Dendritic cell treated with granulocyte-macrophage colony-stimulating factor and Interleukin-4, amounts not matched to agents 40 ng/mL and 50 ng/mL, for 4 days (primary cell): Measurements from ENCODE around the gene IL1RAPL1.

Experiments used
- H3K27ac Mint-ChIP-seq: one replicate; pipeline ENCODE4 v1.8.0; 2022; ENCODE audit warnings: mild to moderate bottlenecking, mixed read lengths
- H3K27me3 Mint-ChIP-seq: one replicate; pipeline ENCODE4 v1.8.0; 2022; ENCODE audit warnings: mild to moderate bottlenecking, mixed read lengths
- H3K36me3 Mint-ChIP-seq: one replicate; pipeline ENCODE4 v1.8.0; 2022; ENCODE audit warnings: low read depth, mixed read lengths
- H3K4me1 Mint-ChIP-seq: one replicate; pipeline ENCODE4 v1.8.0; 2022; ENCODE audit warnings: low read depth, mixed read lengths
- H3K4me3 Mint-ChIP-seq: one replicate; pipeline ENCODE4 v1.8.0; 2022; ENCODE audit warnings: mild to moderate bottlenecking, moderate library complexity, mixed read lengths
- H3K9me3 Mint-ChIP-seq: one replicate; pipeline ENCODE4 v1.8.0; 2022; ENCODE audit warnings: mixed read lengths
- intact Hi-C: fragments of 100-400 bp; cut with micrococcal nuclease; formaldehyde crosslinking; loops from one replicate; pipeline ENCODE4 v1.15.0; 2022

Gene IL1RAPL1

DNA sequence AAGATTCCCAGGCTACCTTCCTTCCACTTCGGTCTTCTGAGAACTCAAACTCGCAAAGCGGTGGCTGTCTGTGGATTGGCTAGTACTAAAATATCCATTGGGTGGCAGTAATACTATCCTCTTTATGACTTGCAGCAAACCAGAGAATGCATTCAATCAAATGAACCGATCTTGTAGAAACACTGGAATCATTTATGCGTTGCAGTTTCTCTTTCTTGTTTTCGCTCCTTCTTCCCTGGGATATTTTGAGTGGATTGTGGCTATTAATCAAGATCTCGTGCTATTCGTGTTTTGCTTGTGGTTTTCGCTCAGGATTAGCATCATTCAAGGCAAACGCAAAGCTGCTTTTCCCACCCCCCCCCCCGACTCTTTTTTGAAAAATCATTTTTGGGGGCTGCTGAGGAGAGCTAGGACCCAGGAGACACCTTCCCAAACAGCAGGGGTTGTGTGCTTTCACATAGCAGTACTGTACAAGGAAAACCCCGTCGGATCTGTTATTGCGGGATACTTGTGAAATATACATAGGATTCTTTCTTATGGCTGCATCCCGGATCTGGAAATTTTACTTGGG is at the start of gene IL1RAPL1:
IL1RAPL1 (plus strand) TSS at position 466 of the 571 bp plus-strand sequence.
- Mint-ChIP-seq H3K4me3 (no peak within 1 kb of the TSS), H3K9me3 (no peaks in the 10 kb centered on the region), H3K27me3 (peaks cover 1% of the 10 kb centered on the region), H3K4me1 (no peaks in the 10 kb centered on the region), H3K36me3 (no peaks in the 10 kb centered on the region), H3K27ac (no peak within 1 kb of the TSS)
- intact Hi-C loops = no loop called here

DNA sequence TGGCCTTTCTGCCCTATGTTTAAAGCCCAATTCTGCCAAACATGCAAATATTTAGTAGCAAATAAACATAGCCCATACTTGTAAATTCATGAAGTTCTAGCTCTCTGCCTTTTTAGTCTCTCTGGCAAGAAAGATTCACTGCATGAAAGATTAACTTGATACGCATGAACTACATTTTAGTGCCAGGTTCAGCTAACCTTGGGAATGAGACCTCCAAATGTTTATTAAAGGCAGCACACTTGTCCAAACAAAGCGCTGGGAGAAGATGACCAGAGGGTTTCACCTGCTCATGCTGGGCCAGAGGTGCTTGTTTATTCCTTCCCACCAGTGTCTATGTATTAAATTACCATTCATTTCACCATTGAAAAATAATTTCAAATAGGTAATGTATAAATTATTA is 44.5 kb upstream of the IL1RAPL1 start:
- no peaks in the 10 kb centered on the region for H3K9me3 Mint-ChIP-seq
- intact Hi-C loops = no loop called here
- H3K4me3 Mint-ChIP-seq = no peak overlapping the region
- no peak overlapping the region for H3K27ac Mint-ChIP-seq
- no peaks in the 10 kb centered on the region for H3K36me3 Mint-ChIP-seq
- no peaks in the 10 kb centered on the region for H3K4me1 Mint-ChIP-seq
- no peaks in the 10 kb centered on the region for H3K27me3 Mint-ChIP-seq

DNA sequence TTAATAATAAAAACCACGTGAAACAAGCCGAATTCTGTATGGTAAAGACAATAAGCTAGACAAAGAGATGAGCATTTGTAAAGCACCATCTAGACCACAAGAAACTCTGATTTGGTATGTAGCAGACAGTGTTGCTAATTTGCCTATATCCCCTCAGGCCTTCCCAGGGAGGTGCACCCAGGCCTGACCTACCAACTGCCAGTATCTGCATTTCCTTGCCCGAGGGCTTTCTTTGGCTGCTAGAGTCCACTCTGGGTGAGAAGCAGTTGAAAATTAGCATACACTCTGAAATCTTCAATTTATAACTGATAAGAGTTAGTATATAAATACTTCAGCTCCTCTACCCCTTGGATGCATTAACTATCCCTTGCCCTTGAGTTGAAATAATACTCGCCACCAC is 37.4 kb upstream of the IL1RAPL1 start:
- intact Hi-C loops = no loop called here
- Mint-ChIP-seq H3K27ac (no peak overlapping the region), H3K4me1 (no peaks in the 10 kb centered on the region), H3K36me3 (no peaks in the 10 kb centered on the region), H3K27me3 (no peaks in the 10 kb centered on the region), H3K4me3 (no peak overlapping the region), H3K9me3 (peaks cover 9% of the 10 kb centered on the region)

DNA sequence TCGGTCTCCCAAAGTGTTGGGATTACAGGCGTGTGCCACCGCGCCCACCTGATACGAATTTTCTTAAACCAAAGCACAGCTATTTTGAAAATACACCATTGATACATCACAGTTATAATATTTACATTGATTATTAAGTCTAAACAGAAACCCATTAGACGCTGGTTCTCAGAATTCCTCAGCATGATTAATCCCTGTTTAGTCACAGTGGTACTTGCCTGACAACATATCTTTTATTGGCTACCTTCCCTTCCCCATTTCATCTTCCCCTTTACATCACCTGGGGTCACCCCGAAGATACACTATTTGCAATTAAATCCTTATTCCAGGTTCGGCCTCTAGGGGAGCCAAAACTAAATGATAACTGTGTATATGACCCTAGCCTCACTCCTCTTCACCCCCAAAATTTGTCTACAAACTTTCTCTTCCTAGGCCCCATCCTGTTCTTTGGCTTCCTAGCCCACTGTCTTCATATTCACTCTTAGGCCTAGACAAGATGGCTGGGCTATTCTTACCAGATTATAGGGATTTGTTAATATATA is 36.8 kb upstream of the IL1RAPL1 start:
- intact Hi-C loops = no loop called here
- no peaks in the 10 kb centered on the region for H3K4me1 Mint-ChIP-seq
- H3K27me3 Mint-ChIP-seq = no peaks in the 10 kb centered on the region
- no peak overlapping the region for H3K4me3 Mint-ChIP-seq
- no peak overlapping the region for H3K27ac Mint-ChIP-seq
- peaks cover 9% of the 10 kb centered on the region for H3K9me3 Mint-ChIP-seq
- no peaks in the 10 kb centered on the region for H3K36me3 Mint-ChIP-seq

DNA sequence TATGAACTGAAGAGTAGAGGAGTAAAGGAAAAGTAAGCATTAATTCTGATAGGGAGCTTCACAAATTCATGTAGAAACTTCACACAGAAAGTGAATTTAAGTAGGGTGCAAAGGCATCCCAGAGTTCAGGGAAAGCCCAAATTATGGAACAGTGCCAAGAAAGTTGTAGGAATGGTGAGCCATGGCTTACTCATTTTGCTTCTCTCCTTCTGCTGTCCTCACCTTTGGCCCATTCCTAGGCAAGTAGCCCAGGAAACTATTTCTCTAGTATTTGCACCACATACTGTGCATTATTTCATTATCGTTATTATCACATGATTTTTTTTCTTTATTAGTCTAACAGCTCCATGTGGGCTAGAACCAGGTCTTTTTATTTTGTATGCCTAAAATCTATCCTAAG is 34.9 kb upstream of the IL1RAPL1 start:
- intact Hi-C loops = no loop called here
- H3K27ac Mint-ChIP-seq = no peak overlapping the region
- no peaks in the 10 kb centered on the region for H3K27me3 Mint-ChIP-seq
- no peaks in the 10 kb centered on the region for H3K4me1 Mint-ChIP-seq
- H3K36me3 Mint-ChIP-seq = no peaks in the 10 kb centered on the region
- peaks cover 23% of the 10 kb centered on the region for H3K9me3 Mint-ChIP-seq
- H3K4me3 Mint-ChIP-seq = no peak overlapping the region

DNA sequence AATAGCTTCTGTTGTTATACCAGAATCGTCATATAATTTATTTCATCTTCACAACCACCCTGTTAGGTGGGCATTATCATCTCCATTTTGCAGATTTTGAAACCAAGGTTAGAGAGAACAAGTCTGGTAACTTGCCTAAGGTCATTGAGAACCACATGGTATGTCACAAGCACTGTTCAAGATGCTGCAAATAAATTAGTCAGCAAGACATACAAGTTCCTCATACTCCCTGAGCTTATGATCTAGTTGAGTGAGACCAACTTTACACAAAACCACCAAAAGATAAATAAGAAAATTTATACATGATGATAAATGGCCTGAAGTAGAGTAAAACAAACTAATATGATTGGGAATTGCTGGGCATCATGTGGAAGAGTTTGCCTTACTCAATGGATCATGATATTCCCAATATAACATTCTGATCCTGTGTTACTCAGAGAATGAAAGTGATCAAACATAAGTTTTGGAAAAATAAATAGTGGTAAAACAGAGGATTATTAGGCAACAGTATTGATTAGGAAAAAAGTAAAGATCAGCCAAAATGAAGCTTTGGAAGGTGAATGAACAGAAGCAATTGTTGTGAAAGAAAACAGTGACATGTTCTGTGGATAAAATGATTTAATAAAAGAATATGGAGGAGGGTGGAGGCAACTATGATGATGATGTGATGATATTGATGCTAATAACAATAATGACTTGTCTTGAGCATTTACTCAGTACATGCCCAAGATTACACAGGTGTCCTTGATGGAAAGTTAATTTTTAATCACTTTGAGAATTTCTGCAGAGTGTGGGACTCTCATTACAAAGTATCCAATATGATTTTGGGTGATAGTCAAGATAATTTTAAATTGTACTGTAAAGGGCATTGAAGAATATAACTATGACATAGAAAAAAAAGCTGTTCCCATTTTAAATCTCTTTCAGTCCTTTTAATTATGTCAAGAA is 34.1 kb upstream of the IL1RAPL1 start:
- H3K36me3 Mint-ChIP-seq = no peaks in the 10 kb centered on the region
- no peaks in the 10 kb centered on the region for H3K4me1 Mint-ChIP-seq
- H3K9me3 Mint-ChIP-seq = peaks cover 29% of the 10 kb centered on the region
- intact Hi-C loops = no loop called here
- no peak overlapping the region for H3K4me3 Mint-ChIP-seq
- no peak overlapping the region for H3K27ac Mint-ChIP-seq
- no peaks in the 10 kb centered on the region for H3K27me3 Mint-ChIP-seq

DNA sequence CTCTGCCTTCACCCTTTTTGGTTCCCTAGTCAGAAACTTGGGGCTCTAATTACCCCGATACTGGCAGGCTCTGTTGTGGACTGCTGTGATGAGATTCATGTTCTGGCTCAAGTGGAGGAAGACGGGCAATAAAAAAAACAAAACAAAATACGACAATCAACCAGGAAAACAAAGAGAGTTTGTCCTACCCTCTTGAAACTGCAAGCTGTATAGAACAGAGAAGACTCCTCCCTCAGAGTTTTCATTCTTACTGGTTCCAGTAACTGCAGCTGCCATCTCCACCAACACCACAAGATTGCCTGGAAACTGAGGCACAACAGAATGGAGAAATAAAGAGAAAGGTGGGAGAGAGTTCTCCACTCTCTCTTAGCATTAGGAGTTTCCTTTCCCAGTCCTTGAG is 11.1 kb upstream of the IL1RAPL1 start:
- Mint-ChIP-seq H3K36me3 (no peaks in the 10 kb centered on the region), H3K9me3 (no peaks in the 10 kb centered on the region), H3K4me3 (no peak overlapping the region), H3K4me1 (no peaks in the 10 kb centered on the region), H3K27ac (no peak overlapping the region), H3K27me3 (no peaks in the 10 kb centered on the region)
- intact Hi-C loops = no loop called here

DNA sequence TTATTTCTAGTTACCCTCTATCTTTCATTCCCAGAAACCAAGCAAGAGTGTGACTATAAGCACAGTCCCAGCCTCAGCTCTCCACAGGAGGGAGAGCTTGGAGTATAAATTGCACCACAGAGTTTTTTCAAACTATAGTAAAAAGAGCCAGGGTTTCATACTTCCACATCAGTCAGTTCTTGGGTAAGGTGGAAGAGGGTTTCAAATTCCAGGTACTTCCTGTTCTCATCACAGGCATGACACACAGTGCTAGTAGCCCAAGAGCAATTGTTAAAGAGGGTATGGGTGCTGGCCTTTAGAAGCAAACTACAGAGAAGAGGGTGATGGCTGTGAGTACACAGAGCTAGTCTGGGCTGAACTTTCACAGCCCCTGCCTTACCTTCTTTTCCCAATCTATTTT is 5.7 kb upstream of the IL1RAPL1 start:
- intact Hi-C loops = no loop called here
- no peak overlapping the region for H3K4me3 Mint-ChIP-seq
- H3K4me1 Mint-ChIP-seq = no peaks in the 10 kb centered on the region
- H3K36me3 Mint-ChIP-seq = no peaks in the 10 kb centered on the region
- H3K27ac Mint-ChIP-seq = no peak overlapping the region
- H3K27me3 Mint-ChIP-seq = peaks cover 1% of the 10 kb centered on the region
- H3K9me3 Mint-ChIP-seq = no peaks in the 10 kb centered on the region

DNA sequence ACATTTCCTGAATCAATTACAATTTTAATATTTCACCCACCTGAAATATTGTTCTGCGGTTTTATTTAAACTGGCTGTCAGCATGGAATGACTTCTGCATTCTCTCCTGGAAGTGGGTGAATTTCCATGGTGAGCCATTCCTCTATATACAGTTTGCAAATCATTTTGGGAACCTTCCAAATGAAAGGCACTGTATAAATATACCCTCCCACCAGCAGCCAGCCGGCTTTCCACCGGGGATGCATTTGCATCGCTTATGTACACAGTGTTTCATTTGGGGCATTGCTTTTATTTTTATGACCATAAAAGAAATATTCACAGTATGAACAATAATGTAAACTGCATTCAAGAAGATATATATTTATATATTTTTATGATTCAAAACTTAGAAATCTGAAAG is 4.7 kb upstream of the IL1RAPL1 start:
- Mint-ChIP-seq H3K9me3 (no peaks in the 10 kb centered on the region), H3K4me3 (no peak overlapping the region), H3K4me1 (no peaks in the 10 kb centered on the region), H3K27ac (no peak overlapping the region), H3K36me3 (no peaks in the 10 kb centered on the region), H3K27me3 (peaks cover 1% of the 10 kb centered on the region)
- intact Hi-C loops = no loop called here

DNA sequence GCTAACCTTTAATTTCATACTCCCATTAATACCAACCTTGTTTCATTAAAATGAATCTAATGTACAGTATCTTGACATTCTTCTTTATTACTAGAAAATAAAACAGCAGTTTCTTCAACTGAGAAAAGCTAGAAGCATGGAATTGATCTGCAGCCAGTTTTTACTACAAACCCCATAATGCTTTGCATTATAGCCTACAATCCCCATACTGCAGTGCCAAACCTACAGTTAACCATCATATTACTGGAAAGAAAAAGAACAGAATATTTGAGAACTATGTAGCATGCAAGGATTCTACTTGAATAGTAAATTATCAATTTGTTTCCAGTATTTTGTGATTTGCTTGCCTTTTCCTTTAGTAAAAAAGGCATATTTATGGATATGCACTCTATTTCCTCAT is 3.2 kb upstream of the IL1RAPL1 start:
- peaks cover 1% of the 10 kb centered on the region for H3K27me3 Mint-ChIP-seq
- no peak overlapping the region for H3K4me3 Mint-ChIP-seq
- intact Hi-C loops = no loop called here
- H3K36me3 Mint-ChIP-seq = no peaks in the 10 kb centered on the region
- no peaks in the 10 kb centered on the region for H3K4me1 Mint-ChIP-seq
- H3K27ac Mint-ChIP-seq = no peak overlapping the region
- H3K9me3 Mint-ChIP-seq = no peaks in the 10 kb centered on the region

DNA sequence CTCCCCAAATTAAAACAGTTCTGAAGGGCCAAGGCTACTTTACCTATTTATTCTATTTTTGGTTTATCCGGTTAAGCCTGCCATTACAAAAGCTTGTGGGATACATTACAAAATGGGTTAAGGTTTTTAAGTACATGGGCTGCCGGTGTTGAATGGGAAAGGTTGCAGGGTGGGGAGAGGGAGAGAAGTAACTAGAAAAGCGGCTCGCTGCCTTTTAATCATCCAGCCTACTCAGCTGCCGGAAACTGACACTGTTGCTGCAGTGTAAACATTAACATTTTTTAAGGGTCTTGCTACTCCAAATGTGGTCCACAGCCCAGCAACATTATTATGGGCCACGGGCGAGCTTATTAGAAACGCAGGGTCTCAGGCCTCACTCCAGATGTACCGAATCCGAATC is 1.5 kb upstream of the IL1RAPL1 start:
- H3K27ac Mint-ChIP-seq = no peak overlapping the region
- no peaks in the 10 kb centered on the region for H3K9me3 Mint-ChIP-seq
- H3K4me1 Mint-ChIP-seq = no peaks in the 10 kb centered on the region
- no peak overlapping the region for H3K4me3 Mint-ChIP-seq
- intact Hi-C loops = no loop called here
- no peaks in the 10 kb centered on the region for H3K36me3 Mint-ChIP-seq
- H3K27me3 Mint-ChIP-seq = peaks cover 1% of the 10 kb centered on the region

DNA sequence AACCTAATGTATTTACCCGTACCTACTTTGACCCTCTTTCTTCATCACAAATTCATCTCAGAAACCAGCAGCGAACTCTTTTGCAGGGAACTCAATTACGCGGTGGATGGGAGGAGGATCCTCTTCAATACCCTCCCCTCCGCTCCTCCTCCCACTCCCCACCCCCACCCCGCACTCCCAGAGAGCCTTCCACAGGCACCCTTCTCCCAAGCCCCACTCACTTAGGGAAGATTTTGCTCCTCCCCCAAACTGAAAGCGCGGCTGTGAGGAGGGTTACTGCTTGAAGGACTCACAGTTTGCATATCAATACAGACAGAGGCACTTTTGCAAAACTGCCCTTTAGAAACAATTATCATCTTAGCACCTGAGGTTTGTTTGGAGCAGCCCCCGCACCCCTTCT is 960 bp upstream of the IL1RAPL1 start:
- H3K36me3 Mint-ChIP-seq = no peaks in the 10 kb centered on the region
- no peaks in the 10 kb centered on the region for H3K9me3 Mint-ChIP-seq
- no peak overlapping the region for H3K4me3 Mint-ChIP-seq
- intact Hi-C loops = no loop called here
- peaks cover 1% of the 10 kb centered on the region for H3K27me3 Mint-ChIP-seq
- no peaks in the 10 kb centered on the region for H3K4me1 Mint-ChIP-seq
- H3K27ac Mint-ChIP-seq = no peak overlapping the region

DNA sequence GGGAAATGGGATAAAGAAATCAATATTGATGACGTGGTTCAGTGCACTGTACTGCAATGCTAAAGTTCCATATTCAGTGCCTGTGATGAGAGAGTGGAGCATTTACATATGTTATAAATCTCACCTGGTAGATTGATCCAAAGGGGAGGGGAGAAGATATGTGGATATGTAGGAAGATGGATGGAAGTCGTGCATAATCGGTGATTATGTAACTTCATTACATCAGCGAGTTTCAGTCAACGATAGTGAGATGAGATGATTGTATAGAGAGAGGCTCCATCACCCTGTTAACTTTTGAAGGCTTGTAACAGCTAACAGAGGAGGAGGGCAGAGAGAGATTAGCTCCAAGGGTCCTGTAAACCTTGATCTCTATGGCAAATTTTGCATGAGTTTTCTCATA is 1.8 kb downstream of the IL1RAPL1 start:
- no peak overlapping the region for H3K4me3 Mint-ChIP-seq
- peaks cover 1% of the 10 kb centered on the region for H3K27me3 Mint-ChIP-seq
- H3K4me1 Mint-ChIP-seq = no peaks in the 10 kb centered on the region
- H3K27ac Mint-ChIP-seq = no peak overlapping the region
- intact Hi-C loops = no loop called here
- H3K36me3 Mint-ChIP-seq = no peaks in the 10 kb centered on the region
- H3K9me3 Mint-ChIP-seq = no peaks in the 10 kb centered on the region

DNA sequence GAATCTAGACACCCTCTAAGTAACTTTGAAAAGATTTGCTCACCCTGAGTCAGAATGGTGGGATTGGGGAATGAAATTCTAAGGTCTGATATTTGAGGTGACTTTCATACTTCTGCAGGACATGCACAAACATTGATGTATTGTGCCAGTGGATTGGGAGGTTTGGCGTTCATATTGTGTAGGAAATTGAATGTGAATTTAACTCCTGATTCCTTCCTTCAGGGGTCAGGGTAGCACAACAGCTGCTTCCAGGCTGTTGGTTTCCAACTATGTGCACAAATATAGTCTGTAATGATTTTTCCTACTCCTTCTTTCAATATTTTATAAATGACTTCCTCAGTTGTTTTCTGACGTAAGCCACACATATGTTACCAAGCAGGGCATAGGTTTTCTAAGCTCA is 3.1 kb downstream of the IL1RAPL1 start:
- Mint-ChIP-seq H3K4me1 (no peaks in the 10 kb centered on the region), H3K27ac (no peak overlapping the region), H3K36me3 (no peaks in the 10 kb centered on the region), H3K9me3 (no peaks in the 10 kb centered on the region), H3K4me3 (no peak overlapping the region), H3K27me3 (no peaks in the 10 kb centered on the region)
- intact Hi-C loops = no loop called here
